Esophagus mucosa (tissue), 1 donor: ENCODE measurements around the gene PRDM16. TPM values are rescaled to one million over a fixed set of nuclear protein-coding genes. Genes with fewer than 3 reads are reported as not detected.
A peak's percentile ranks its signal among the peaks of the same experiment; 100 is the strongest.

Source experiments
- ATAC-seq: fragments of 200-7000 bp; cut with Tn5 transposase; one replicate; pipeline ENCODE4 v1.9.1; 2020
- total RNA-seq: library from RNA; stranded (reverse); gene quantifications from one replicate; pipeline ENCODE4 v1.2.4, GENCODE V29; 2023
- donor health status: DM: yes; HTN: yes; CAD: no.

PRDM16 gene
- total RNA-seq, 1 donor from 2014 or later = 0.44 TPM

DNA sequence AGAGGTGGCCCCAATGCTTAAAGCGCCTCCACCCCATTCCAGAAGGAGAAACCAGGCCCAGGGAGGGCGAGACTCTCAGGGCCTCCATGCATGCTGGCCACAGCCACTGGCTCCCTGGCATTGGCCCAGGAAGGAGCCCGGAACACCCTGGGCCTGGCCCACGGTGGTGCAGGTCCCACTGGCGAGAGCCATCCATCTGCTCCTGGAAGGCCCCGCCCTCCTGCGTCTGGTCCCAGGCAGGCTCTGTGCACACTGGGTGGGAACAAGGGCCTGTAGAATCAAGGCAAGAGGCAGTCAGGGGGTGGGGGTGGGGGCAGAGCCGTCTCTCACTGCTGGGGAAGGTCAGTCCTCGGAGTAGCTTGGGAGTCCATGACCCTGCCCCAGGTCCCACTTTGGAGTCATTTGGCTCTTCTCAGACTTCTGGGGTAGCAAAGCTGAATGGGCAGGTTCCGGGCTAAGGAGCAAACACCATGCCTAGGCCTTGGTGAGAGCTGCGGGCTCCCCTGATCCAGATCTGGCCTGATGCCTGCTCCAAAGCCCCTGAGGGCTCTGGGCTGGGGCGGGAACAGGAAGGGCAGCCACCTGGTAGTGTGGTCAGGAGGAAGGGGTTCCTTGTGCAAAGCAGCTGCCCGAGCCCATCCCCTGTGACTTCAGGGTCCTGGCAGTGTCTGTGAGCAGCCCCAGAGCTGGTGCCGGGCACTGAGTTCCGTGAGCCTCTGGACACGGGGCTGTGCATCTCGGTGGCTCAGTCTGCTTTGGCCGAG is 278.4 kb downstream of the PRDM16 start:
- no peak for ATAC-seq

DNA sequence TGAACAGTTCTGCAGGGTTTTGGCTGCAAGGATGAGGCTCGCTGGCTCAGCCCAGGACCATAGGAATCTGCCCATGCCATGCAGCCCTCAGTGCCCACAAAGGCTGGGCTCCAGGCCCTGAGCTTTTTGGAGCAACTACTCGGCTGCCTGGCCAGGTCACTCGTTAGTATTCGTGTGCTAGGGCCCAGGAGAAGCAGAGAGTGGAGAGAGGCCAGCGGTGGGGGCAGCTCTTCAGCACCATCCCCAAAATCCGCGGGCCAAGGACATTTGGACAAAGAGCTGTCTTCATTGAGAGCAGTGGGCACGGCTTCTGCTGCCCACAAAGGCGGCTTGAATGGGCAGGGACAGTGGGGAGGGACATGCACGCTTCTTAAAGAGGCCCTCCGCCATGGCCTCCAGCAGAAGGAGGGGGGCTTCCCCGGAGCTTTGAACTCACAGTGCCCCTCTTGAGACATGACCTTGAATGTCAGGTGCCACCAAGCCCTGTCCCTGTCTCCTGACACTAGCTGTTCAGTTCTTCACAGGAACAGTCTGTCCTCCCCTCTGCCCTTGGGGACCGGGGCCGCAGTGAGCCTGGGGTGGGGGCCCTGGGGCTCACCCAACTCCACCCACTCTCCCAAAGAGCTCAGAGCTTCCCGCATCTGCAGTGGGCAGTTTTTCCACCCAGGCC is 279.3 kb downstream of the PRDM16 start:
- no peak for ATAC-seq

DNA sequence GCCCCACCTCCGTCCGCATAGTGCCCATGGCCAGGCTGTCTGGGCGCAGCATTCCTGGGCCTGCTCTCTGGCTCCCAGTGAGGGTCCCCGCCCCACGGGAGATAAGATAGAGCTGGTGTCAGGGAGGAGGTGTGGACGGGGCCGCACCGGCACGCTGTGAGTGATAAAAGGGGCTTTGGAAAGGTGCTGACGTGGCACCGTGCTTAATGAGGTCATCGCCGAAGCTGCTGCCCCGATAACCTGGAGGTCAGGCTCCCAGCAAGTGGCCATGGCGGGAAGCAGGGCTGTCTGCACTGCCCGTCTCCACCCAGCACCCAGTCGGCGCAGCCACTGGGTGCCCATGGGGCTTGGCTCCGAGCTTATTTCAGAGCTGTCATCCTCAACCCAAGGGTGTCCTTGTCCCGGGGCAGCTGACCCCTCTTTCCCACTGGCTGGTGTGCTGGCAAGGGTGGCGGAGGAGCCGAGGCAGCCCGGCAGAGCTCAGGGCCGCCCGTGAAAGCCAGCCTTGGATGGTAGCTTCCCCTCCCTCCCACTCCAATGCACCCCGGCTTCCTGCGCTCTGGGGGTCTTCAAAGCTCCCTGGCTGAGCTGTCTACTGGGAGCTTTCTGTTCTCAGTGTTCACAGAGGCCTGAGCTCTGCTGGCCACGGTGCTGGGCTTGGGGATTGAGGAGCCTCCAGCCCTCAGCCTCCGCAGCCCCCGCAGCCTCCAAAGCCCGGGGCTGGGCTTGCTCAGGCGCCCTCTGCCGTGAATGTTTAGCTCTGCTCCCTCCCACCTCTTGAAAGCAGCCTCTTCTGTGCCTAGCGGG is 280.4 kb downstream of the PRDM16 start:
- ATAC-seq = no peak

DNA sequence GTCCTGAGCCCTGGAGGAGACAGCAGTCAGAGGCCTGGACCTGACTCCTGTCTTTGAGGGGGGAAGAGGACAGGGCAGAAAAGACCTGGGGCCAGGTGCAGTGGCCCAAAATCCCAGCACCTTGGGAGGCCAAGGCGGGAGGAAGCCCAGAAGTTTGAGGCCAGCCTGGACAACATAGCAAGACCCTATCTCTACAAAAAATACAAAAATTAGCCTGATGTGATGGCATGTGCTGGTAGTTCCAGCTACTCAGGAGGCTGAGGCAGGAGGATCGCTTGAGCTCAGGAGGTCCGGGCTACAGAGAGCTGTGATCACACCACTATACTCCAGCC is 280.9 kb downstream of the PRDM16 start:
- ATAC-seq = no peak

DNA sequence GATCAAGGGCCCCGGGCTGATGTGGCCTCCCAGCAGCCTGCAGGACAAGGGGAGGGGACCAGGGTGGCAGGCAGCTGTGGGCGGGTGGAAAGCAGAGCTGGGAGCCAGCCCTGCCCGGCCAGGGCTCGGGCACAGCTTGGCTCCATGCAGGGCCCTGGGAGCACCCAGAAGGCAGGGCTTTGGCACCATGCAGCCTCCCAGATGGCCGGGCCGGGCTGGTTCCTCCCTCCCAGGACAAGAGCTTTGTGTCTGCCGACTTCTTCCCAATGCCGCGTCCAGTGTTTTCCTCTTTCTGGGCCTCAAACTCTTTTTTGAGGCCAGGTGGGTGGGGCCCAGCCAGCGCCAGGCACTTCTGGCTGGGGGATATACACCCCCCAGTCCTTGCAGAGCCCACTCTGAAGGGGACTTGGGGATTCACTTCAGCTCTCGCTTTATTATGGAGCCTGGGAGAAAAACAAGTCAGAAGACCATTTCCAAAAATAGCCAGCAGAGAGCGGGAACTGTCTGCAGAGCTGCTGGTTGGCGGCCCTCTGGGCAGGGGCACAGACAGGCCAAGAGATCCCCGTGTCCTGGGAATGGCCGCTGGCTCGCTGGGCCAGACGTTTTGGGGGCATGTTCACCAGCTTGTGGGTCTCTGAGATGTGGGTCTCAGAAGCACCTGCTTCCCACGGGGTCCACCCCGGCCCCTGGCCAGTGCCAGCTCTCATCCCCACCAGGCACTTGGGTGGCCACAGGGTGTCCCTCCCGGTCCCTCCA is 281.7 kb downstream of the PRDM16 start:
- no peak for ATAC-seq

DNA sequence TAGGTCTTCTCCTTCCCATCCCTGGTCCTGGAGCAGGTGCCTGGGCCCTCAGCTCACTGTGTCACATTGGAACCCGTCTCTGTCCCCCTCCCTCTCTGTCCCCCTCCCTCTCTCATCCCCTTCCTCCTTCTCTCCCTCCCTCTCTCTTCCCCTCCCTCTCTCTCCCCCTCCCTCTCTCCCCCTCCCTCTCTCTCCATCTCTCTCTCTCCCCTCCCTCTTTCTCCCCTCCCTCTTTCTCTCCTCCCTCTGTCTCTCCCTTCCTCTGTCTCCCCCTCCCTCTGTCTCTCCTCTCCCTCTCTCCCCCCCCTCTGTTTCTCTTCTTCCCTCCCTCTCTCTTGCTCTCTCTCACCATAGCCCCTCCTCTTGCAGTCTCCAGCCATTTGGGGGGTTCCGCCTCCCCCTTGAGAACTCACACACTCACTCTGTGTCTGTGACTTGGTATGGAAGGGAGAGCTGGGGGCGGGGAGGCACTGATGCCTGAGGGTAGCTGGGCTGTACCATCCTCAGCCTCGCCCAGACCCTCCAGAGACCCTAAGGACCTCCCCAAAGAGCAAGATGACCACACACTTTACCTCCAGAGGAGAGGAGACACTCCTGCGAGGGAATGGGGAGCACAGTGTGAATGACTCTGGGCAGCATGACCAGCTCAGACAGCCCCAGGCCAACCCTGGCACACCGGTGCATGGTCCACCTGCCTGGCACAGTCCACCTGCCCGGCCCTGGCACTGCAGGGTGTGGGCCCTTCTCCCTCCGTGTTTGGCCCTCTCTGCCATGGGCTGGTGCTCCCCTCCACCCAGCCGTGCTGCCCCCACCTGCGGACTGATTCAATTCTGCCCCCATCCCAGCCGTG is 282.7 kb downstream of the PRDM16 start:
- ATAC-seq = no peak

DNA sequence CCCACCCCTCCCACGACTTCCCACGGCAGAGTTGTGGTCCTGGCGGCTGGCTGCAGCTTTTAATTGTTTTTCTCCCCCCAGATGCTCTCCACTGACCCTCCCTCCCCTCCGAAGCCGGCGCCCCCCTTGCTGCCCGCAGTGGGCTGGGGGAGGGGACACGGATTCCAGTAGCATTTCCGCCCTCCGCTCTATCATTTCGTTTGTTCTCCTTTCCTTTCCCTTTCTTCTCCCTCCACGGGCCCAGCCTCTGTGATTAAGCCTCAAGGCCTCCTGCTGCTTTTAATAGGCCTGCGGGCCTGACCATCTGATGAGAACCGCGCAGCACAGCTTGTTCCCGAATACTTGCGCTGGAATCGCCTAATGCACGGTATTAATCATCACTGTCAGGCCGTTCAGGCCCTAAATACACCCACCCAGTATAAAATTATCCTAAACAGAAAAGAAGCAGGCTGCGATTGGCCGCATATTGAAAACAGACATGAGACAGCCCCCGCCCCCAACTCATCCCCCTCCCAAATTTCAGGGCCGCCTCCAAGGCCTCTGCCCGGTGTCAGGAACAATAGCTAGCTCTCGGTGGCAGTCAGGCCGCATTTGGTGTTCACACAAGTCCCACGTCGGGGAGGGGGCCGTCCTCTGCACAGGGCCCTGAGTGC is 283.4 kb downstream of the PRDM16 start:
- no peak for ATAC-seq

DNA sequence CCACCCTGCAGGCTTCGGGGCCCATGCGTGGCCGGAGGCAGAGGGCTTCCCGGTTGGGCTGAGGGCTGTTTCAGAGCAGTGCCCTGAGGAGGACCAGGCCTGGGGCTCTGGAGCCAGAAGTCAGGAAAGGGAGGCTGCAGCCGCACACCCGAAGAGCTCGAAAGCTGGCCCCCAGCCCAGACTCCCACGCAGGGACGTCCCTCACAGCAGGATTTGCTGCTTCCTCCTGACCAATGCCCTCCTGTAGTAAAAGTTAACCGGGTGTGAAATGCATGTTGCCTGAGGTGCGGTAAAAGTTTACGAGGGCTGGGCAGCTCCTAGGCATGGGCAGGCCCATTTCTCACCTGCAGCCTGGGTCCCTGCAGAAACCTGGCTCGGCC is 283.9 kb downstream of the PRDM16 start:
- no peak for ATAC-seq

DNA sequence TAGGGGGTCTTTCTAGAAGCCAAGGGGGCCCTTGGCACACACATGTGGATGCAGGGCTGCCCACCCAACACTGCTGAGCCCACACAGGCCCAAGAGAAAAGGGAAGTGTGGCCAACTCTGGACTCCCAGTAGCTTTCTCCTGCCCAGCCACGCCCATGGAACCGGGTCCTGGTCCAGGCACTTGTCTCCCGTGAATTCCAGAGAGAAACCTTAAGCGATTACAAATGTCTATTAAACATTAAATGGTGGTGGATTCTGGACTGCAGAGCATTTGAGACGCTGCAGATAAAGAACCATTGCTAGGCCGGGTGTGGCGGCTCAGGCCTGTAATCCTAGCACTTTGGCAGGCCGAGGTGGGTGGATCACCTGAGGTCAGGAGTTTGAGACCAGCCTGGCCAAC is 284.9 kb downstream of the PRDM16 start:
- no peak for ATAC-seq

DNA sequence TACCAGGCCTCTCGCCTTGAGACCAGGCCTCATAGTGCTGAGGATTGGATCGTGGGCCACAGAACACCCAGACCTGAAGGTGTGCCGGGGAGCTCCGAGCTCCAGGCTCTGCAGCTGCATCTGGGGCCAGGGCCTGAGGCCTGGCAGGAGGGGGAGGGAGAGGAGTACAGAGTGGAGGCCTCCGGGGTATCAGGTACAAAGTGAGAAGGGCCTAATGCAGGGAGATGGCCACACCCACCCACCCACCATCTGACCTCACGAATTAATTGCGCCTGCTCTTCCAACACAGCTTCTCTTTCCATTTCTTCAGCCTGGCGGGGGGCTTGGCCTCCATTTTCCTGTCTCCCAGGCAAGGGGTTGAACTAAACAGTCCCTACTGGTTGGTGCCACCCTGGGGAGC is 286.1 kb downstream of the PRDM16 start:
- no peak for ATAC-seq

DNA sequence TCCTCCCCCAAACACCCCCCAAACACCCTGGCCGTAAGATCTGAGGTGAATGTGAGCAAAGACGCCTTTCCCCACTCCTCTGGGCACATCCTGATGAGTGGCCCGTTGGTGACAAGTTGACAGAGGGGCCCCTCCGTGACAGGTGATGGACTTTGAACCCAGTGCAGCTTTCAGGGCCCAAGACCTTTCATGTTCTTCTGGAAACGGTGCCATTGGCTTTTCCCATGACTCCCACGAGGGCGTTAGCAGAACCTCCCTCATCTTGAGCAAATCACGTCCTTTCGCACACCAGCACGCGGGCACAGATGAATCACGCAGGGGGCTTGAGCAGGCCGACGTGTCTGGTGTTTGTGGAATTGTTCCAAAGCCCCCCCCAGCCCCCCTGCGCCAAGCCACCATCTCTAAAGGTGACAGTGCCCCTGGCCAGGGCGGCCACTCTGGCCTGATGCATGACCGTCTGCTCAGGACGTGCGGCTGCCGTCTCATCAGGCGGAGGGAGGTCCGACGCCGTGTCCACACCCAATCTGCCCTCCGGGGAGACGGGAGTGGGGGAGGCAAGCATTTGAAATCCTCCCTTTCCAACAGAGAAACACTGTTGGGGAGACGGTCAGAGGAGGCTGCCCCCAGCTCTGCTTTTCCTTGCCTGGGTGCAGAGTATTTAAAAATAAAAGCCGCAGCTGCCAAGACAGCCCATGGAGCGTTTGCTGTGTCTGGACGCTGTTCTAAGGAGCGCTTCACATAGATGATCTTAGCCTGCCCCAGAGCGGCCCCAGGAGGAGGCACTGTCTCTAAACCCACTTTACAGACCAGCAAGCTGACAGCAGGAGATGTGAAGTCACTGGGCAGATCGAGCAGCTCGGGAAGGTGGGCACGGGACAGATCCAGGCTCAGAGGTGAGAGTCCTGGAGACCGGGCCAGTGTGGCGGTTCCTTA is 287.2 kb downstream of the PRDM16 start:
- ATAC-seq = no peak

DNA sequence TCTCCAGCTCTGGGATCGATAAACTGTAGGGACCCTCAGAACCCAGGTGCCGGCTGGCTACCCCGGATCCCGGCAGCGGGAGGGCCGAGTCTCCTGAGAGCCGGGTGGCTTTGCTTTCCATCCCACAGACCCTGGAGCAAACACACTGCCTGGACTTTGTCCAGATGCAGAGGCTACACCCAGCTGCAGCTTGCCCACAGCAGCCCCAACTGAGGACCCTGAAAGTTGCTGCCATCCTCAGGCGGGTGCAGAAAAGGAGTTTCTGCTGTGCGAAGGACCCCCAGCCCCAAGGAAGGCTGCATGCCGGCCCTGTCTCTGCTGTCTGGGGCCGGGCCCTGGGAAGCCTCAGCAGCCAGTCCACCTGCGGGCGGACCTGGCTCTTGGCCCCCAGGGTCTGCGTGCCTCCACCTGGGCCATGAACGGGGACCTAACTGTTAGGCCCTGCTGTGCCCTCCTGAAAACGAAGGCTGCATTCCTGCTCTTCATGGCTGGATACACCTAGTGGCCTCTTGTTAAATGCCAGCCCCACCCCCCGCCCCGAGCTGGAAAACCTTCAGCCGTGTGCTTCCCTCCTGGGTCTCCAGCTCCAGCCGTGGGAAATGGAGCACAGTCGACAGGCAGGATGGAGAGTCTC is 287.9 kb downstream of the PRDM16 start:
- no peak for ATAC-seq

DNA sequence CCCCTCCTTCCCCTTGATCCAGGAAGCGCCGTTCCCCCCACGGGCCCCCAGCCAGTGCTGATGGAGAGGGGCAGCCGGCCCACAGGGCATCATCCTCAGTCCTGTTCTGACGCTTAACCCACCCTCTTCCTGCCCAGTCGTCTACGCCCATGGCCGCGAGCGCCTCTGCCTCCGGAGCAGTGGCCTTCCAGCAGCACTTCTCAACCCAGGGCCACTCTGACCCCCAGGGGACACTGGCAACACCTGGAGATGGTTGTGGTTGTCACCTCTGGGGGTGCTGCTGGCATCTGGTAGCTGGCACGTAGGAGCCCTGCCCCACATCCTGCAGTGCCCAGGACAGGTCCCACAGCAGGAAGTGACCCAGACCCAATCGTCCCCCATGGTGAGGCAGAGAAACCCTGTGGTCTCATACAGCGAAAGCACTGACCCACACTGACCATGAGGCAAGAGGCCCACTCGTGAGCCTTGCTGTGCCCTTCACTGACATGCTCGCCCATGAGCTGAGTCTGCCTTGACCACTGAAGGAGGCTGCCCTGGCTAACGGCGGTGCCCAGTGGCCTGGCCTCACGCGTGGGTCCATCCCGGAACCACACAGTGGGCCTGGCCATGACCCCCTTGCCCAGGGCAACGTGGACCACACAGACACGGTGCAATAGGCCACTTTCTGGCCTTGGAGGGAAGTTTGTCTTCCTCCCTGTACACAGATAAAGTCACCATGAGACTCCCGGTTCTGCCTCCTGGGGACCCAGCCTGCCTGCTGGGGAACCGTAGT is 288.7 kb downstream of the PRDM16 start:
- ATAC-seq = no peak

DNA sequence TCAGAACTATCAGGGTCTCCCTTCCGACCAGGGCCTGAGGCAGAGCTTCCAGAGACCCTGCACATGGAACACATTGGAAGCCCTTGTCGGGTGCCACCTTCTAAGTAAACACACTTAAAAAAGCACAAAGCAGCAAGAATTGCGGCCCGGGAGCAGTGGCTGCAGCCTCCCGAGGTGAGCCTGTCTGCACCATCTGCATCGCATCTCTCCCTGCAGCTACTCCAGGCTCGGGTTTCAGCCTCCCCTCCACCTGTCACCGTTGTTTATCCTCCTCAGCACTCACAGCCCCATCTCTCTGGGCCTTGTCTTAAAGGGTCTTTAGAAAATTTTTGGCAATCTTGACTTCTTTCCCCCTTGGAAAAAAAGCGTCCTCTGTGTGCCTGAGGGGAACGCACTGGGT is 290.3 kb downstream of the PRDM16 start:
- no peak for ATAC-seq

DNA sequence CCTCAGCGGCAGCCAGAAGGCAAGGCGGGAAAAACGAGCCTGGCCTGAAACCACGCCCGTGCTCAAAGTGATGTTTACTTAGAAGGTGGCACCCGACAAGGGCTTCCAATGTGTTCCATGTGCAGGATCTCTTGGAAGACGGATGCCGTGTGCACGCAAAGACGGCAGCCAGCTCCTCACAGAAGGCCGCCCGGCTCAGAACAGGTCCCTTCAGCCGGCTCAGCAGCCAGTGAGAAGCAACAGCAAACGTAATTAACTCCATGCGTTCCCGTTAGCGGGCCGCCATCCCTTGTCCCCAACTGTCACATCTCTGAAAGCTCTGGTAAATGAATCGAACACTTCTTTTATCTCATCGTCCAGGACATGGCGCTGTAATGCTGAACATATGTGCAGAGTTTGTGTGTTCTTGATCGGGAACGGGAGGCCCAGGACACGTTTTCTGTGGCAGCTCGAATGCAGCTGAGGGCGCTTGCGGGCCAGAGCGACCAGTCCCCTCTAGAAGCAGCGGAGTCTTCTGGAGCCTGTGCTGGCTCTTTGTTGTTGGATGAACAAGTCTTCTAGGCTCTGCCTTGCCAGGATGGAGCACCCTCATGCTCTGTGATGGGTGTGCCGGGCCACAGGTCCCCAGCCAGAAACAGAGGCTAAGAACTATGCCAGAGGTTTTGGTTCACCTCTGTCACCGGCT is 290.9 kb downstream of the PRDM16 start:
- peak; percentile 55 for ATAC-seq

DNA sequence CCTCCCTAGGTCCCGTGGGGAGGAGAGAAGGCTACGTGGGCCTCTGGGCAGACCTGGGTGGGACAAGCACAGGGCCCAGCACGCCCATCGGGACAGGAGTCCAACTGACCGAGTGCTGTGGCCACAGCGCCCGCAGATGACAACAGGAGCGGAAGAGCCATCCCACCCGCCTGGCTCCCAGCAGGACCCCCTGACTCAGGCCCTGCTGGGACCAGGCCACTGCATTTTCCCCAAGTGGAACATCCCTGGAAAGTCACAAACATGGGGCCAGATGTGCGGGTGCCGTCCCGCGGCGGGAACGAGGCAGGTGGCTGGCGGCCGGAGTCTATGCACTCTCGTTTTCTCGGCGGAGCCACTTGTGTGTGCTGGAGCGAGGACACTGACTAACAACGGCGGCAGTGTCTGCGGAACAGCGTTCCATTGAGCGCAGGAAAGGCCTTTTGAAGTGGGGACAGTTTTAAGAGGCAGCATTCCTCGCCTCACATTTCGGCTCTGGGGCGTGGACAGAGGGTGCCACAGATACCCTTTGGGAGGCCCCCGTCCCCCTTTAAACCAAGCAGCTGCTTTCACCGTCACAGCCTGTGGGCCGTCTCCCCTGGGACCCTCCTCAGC is 291.7 kb downstream of the PRDM16 start:
- no peak for ATAC-seq

DNA sequence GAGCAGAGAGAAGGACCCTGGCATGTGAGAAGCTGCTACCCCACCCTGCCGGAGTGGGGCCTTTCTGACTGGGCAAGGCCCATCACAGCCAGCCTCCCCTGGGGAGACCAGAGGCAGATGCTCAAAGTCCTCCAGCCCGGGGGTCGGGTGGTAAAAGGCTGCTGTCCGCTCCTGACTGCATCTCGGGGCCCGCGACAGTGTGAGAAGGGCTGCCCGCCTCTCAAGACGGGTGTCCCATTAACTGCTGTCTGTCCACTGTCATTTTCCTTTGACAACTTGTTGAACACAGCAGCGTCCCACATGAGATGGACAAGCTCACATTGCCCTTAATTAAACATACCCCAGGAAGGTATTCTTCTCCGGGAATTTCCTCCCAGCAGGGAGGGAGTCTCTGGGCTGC is 294.0 kb downstream of the PRDM16 start:
- ATAC-seq = no peak

DNA sequence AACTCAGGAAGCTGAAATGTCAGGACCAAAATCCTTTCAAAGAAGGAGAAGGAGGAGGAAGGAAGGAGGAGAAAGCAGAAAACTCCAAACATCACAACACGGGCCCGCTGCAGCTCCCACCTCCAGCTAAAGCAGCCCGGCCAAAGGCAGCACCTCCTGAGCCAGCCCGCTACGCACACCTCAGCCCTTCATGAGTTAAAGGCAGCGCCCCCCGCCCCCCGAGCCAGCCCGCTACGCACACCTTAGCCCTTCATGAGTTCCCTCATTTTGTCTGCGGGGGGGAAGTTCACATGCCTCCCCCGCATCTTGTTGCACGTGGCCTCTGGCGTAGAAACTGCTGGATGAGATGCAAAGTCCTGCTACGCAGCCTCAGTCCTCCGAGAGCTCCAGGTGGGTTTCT is 294.8 kb downstream of the PRDM16 start:
- no peak for ATAC-seq
